K562 (cell line): ENCODE measurements around the gene KAT6B. TPM values are rescaled to one million over a fixed set of nuclear protein-coding genes. Genes with fewer than 3 reads are reported as not detected.

ENCODE experiments used
- ATAC-seq: fragments of 200-7000 bp; cut with Tn5 transposase; 3 replicates; pipeline ENCODE4 v1.9.1; 2020; ENCODE audit warnings: moderate library complexity
- BruUV-seq: library from RNA; stranded (reverse); fragments of 400-500 nt; replicated peaks from 2 replicates; lab custom pipeline; 2021; lab: Mats Ljungman, UMichigan
- CTCF ChIA-PET: fragments of 300-600 bp; formaldehyde crosslinking; extraction: SDS; loops from one replicate; lab custom pipeline; 2021; ENCODE audit warnings: low intra/inter-chr PET ratio; lab: Yijun Ruan, JAX
- POLR2A ChIA-PET: fragments of 300-600, 350-650 bp; sonication (Branson Sonifier 250); formaldehyde crosslinking; extraction: SDS; loops from one replicate; lab custom pipeline; 2021; ENCODE audit warnings: antibody characterized with exemption, inconsistent platforms; lab: Yijun Ruan, JAX
- DNase-seq, 4 experiments: peaks; one replicate each; pipeline versions ENCODE4 v3.0.0 to v3.0.0-alpha.2; 2011 to 2018; ENCODE audit warnings: low spot score in 3 of 4, mixed read lengths in 3 of 4; ENCODE audit errors: extremely low read depth in 1 of 4
- FAIRE-seq: peaks from 2 replicates; lab custom pipeline; 2011; peaks lifted over from hg19 to GRCh38; lab: Jason Lieb, UNC
- H2AFZ ChIP-seq: 2 replicates; pipeline ENCODE4 v1.6.0; 2011; ENCODE audit warnings: low read depth, low read length, control low read depth, inconsistent platforms
- H3K27ac ChIP-seq: fragments of 200-600 bp; 3 replicates; pipeline ENCODE4 v1.8.0; 2011; ENCODE audit warnings: low read depth, mild to moderate bottlenecking, control low read depth, inconsistent platforms, low read length, moderate library complexity, mixed read lengths; ENCODE audit errors: extremely low read depth
- H3K27me3 ChIP-seq, 2 experiments: fragments of 300-600 bp in 1 of 2; 2 replicates in 1 of 2; 3 replicates in 1 of 2; pipeline versions ENCODE4 v1.6.0 to v1.8.0; 2011; ENCODE audit warnings: inconsistent platforms in 2 of 2, low read length in 2 of 2, mild to moderate bottlenecking in 1 of 2, mixed read lengths in 1 of 2, moderate library complexity in 1 of 2; ENCODE audit not compliant: control insufficient read depth in 2 of 2, insufficient read depth in 2 of 2
- H3K36me3 ChIP-seq: fragments of 300-600 bp; 3 replicates; pipeline ENCODE4 v1.8.0; 2011; ENCODE audit warnings: mild to moderate bottlenecking, low read length, inconsistent platforms; ENCODE audit not compliant: control insufficient read depth, insufficient read depth
- H3K4me1 ChIP-seq, 2 experiments: fragments of 200-600 bp in 1 of 2; replicated peaks in 1 of 2; 2 replicates in 1 of 2; 3 replicates in 1 of 2; pipeline versions ENCODE4 v1.5.1 to v1.8.0; 2011; ENCODE audit warnings: inconsistent platforms in 2 of 2, low read length in 2 of 2, mild to moderate bottlenecking in 1 of 2, mixed read lengths in 1 of 2, moderate library complexity in 1 of 2; ENCODE audit not compliant: control insufficient read depth in 2 of 2, insufficient read depth in 2 of 2
- H3K4me2 ChIP-seq: 2 replicates; pipeline ENCODE4 v1.6.1; 2011; ENCODE audit warnings: low read length, control low read depth, inconsistent platforms, mixed read lengths; ENCODE audit not compliant: insufficient read depth
- H3K4me3 ChIP-seq: fragments of 200-600 bp; sonication (generic), shearing (Covaris generic); 2 replicates; pipeline ENCODE4 v1.5.1; 2016; ENCODE audit warnings: control low read depth, inconsistent platforms
- H3K79me2 ChIP-seq: fragments of 200-600 bp; 3 replicates; pipeline ENCODE4 v1.8.0; 2011; ENCODE audit warnings: low read length, inconsistent platforms; ENCODE audit not compliant: control insufficient read depth, insufficient read depth
- H3K9ac ChIP-seq, 2 experiments: 2 replicates each; pipeline versions ENCODE4 v1.6.0 to v1.6.1; 2011; ENCODE audit warnings: low read depth in 2 of 2, low read length in 2 of 2, control low read depth in 1 of 2, inconsistent platforms in 1 of 2, mild to moderate bottlenecking in 1 of 2, mixed read lengths in 1 of 2; ENCODE audit not compliant: insufficient read depth in 1 of 2
- H3K9me1 ChIP-seq: one replicate; pipeline ENCODE4 v1.6.0; 2011; ENCODE audit warnings: inconsistent platforms, mild to moderate bottlenecking, low read length, moderate library complexity; ENCODE audit not compliant: control insufficient read depth, insufficient read depth
- H3K9me3 ChIP-seq: replicated peaks from 2 replicates; pipeline ENCODE4 v1.5.1; 2011; ENCODE audit warnings: low read depth, low read length, inconsistent platforms; ENCODE audit not compliant: control insufficient read depth, insufficient read depth
- H4K20me1 ChIP-seq: replicated peaks from 2 replicates; pipeline ENCODE4 v1.6.1; 2011; ENCODE audit warnings: low read length, inconsistent platforms, mixed read lengths; ENCODE audit not compliant: control insufficient read depth, insufficient read depth
- ARID4B ChIP-seq: sonication (generic); formaldehyde crosslinking; IDR thresholded peaks from 2 replicates; pipeline ENCODE4 v1.8.0; 2022; ENCODE audit warnings: mild to moderate bottlenecking, missing genetic modification reagents
- FOS ChIP-seq: IDR thresholded peaks from 3 replicates; pipeline ENCODE4 v1.6.1; 2011; ENCODE audit not compliant: insufficient read length; ENCODE audit errors: extremely low read depth
- FOXP1 ChIP-seq: sonication (generic); formaldehyde crosslinking; IDR thresholded peaks from 2 replicates; pipeline ENCODE4 v1.8.0; 2022; ENCODE audit warnings: mild to moderate bottlenecking, missing genetic modification reagents
- HDAC3 ChIP-seq: fragments of 450-650 bp; IDR thresholded peaks from 2 replicates; pipeline ENCODE4 v1.6.1; 2018; ENCODE audit warnings: borderline replicate concordance, mild to moderate bottlenecking, moderate library complexity; ENCODE audit not compliant: partially characterized antibody
- HNRNPK ChIP-seq: fragments of 200-400 bp; formaldehyde crosslinking; IDR thresholded peaks from one replicate; pipeline ENCODE4 v1.6.1; 2018; ENCODE audit warnings: mild to moderate bottlenecking, low read depth, low read length; ENCODE audit not compliant: poor library complexity, severe bottlenecking
- MAFG ChIP-seq: fragments of 450-650 bp; conservative IDR thresholded peaks from 2 replicates; pipeline ENCODE4 v1.6.1; 2016; ENCODE audit warnings: missing genetic modification characterization, missing compliant biosample characterization
- NR3C1 ChIP-seq: sonication (generic); formaldehyde crosslinking; IDR thresholded peaks from 2 replicates; pipeline ENCODE4 v1.8.1; 2022; ENCODE audit warnings: missing genetic modification reagents
- RAD21 ChIP-seq, 2 experiments: fragments of 250-450 bp in 1 of 2; fragments of 450-650 bp in 1 of 2; sonication (Bioruptor Pico) in 1 of 2; formaldehyde crosslinking in 1 of 2; IDR thresholded peaks in 1 of 2; conservative IDR thresholded peaks in 1 of 2; 2 replicates each; pipeline versions ENCODE4 v1.4.0 to v1.8.0; 2020 to 2022; ENCODE audit warnings: mild to moderate bottlenecking in 2 of 2, moderate library complexity in 1 of 2
- SETDB1 ChIP-seq: IDR thresholded peaks from one replicate; pipeline ENCODE4 v1.6.1; 2012; ENCODE audit warnings: low read length, control low read depth, inconsistent platforms
- TCFL5 ChIP-seq: fragments of 250-450 bp; sonication (Bioruptor Pico); conservative IDR thresholded peaks from 2 replicates; pipeline ENCODE4 v1.6.1; 2021; ENCODE audit warnings: mild to moderate bottlenecking, moderate library complexity, matching md5 sums
- ZBTB2 ChIP-seq: fragments of 450-650 bp; IDR thresholded peaks from 2 replicates; pipeline ENCODE4 v1.6.1; 2016; ENCODE audit warnings: antibody characterized with exemption
- ZEB2 ChIP-seq: fragments of 450-650 bp; IDR thresholded peaks from 2 replicates; pipeline ENCODE4 v1.6.1; 2016
- ZNF395 ChIP-seq: fragments of 200-800 bp; sonication (Bioruptor generic); IDR thresholded peaks from 2 replicates; pipeline ENCODE4 v1.6.1; 2017; ENCODE audit warnings: missing genetic modification characterization, missing compliant biosample characterization
- WGBS: fragments of 100-300 bp; shearing (Covaris generic); methylation state at CpG from one replicate; pipeline ENCODE4 v1.1.6; 2016; ENCODE audit warnings: low coverage, mixed read lengths; ENCODE audit not compliant: insufficient coverage; ENCODE audit errors: missing lambda C conversion rate; 5-methylcytosine and 5-hydroxymethylcytosine counted together
- in situ Hi-C: fragments of 300-500 bp; cut with MboI; formaldehyde crosslinking; loops from 4 replicates; pipeline ENCODE4 v1.15.0; 2018; ENCODE audit warnings: inconsistent platforms, mixed read lengths
- intact Hi-C: fragments of 100-400 bp; cut with micrococcal nuclease; formaldehyde crosslinking; loops from 2 replicates; pipeline ENCODE4 v1.14.2; 2022
- polyA plus RNA-seq, 8 experiments: library from polyadenylated mRNA; depleted of rRNA in 4 of 8; stranded (reverse) in 5 of 8; unstranded in 3 of 8; fragments of >200 nt; fragmentation: Nextera tagmentation in 2 of 8; fragmentation: Illumina TruSeq in 1 of 8; extraction: Ambion mirVana in 2 of 8; extraction: Trizol in 1 of 8; gene quantifications; 2 replicates each; pipeline versions ENCODE4 v1.2.1 to v1.2.3, GENCODE V29; 2011 to 2014; ENCODE audit warnings: inconsistent platforms in 1 of 8, missing spikeins in 1 of 8
- total RNA-seq, 7 experiments: library from RNA; depleted of rRNA in 6 of 7; stranded (reverse); fragments of >200 nt in 6 of 7; fragmentation: Illumina TruSeq in 2 of 7; extraction: Trizol in 2 of 7; gene quantifications; 2 replicates each; pipeline versions ENCODE4 v1.2.1 to v1.2.3, GENCODE V29; 2011 to 2021; ENCODE audit warnings: low replicate concordance in 1 of 7

Gene KAT6B
- total and polyA plus RNA-seq, 9 of the 15 experiments (the other 6 are each of a cell fraction or from before 2014, with no cell fraction given) = 1.4 to 9.2 (median 6.8) TPM

GRCh38 chr10:74947781-74948401 is 121.5 kb downstream of the KAT6B start:
- CTCF ChIA-PET = no interaction called here
- H2AFZ ChIP-seq = no peak overlapping the region
- no peak overlapping the region for H3K4me2 ChIP-seq
- no peaks in the 10 kb centered on the region for H3K79me2 ChIP-seq
- whole genome bisulfite sequencing = 10% methylated on average over 1 of the region's 1 CpG
- no TSS peak for BruUV-seq
- no peak overlapping the region for H3K27ac ChIP-seq
- H3K9ac ChIP-seq = no peak overlapping the region
- intact Hi-C loops (no loop called here), in situ Hi-C loops (no loop called here)
- DNase-seq (no peak), ATAC-seq (no peak), FAIRE-seq (no peak)
- no peak overlapping the region for H3K4me3 ChIP-seq
- H3K4me1 ChIP-seq = no peaks in the 10 kb centered on the region
- H3K27me3 ChIP-seq = peaks cover 0 to 7% of the 10 kb centered on the region in 2 experiments; a peak in 2 of 5 replicates
- H3K36me3 ChIP-seq = no peaks in the 10 kb centered on the region
- H4K20me1 ChIP-seq = no peaks in the 10 kb centered on the region
- no peaks in the 10 kb centered on the region for H3K9me3 ChIP-seq
- H3K9me1 ChIP-seq = no peaks in the 10 kb centered on the region
- POLR2A ChIA-PET = interaction anchor here (0.7 to 2.0 kb wide), 4 partner anchors 10 to 62 kb away, joined by 3 to 8 read pairs (median 4); no protein-coding TSS in a partner anchor
- TF ChIP-seq FOXP1 (CRISPR knock-in tag) (no peak), FOS (no peak), SETDB1 (no peak), ARID4B (CRISPR knock-in tag) (no peak), TCFL5 (CRISPR knock-in tag) (no peak), HNRNPK (no peak), ZEB2 (no peak), ZBTB2 (no peak), ZNF395 (no peak), NR3C1 (CRISPR knock-in tag) (no peak), MAFG (tag) (no peak), RAD21 (CRISPR knock-in tag; conservative IDR thresholded peaks at IDR 0.05 in 1 of 2, IDR thresholded peaks at IDR 0.05 in 1 of 2) (no peak), HDAC3 (no peak)
